Prostate gland (tissue), 2 donors: Measurements from ENCODE around the gene RER1. TPM values are rescaled to one million over a fixed set of nuclear protein-coding genes. Genes with fewer than 3 reads are reported as not detected.

Source experiments
- DNase-seq: peaks from one replicate; pipeline ENCODE4 v3.0.0-alpha.2; 2019; ENCODE audit warnings: low spot score
- H3K27ac ChIP-seq, 2 donors: fragments of 200-600 bp; sonication (generic); 2 replicates each; pipeline ENCODE4 v1.5.1; 2017 to 2019
- H3K27me3 ChIP-seq: fragments of 200-600 bp; sonication (generic); replicated peaks from 2 replicates; pipeline ENCODE4 v1.5.1; 2019; ENCODE audit not compliant: insufficient read depth
- H3K36me3 ChIP-seq, 2 donors: fragments of 200-600 bp; sonication (generic); 1 replicate in 1 of 2; 2 replicates in 1 of 2; pipeline versions ENCODE4 v1.5.1 to v1.8.1; 2017 to 2019
- H3K4me1 ChIP-seq: fragments of 200-600 bp; sonication (generic); replicated peaks from 2 replicates; pipeline ENCODE4 v1.5.1; 2019
- H3K4me3 ChIP-seq, 2 donors: fragments of 200-600 bp; sonication (generic); 2 replicates each; pipeline ENCODE4 v1.5.1; 2017 to 2019
- H3K9me3 ChIP-seq: fragments of 200-600 bp; sonication (generic); 2 replicates; pipeline ENCODE4 v1.5.1; 2017
- POLR2A ChIP-seq: fragments of 450-650 bp; IDR thresholded peaks from one replicate; pipeline ENCODE4 v1.6.1; 2016; ENCODE audit warnings: antibody characterized with exemption, mild to moderate bottlenecking
- POLR2AphosphoS5 ChIP-seq: sonication (generic); formaldehyde crosslinking; IDR thresholded peaks from one replicate; pipeline ENCODE4 v1.6.1; 2017; ENCODE audit warnings: antibody characterized with exemption
- WGBS: methylation state at CpG from one replicate; pipeline ENCODE4 v1.1.5; 2018; 5-methylcytosine and 5-hydroxymethylcytosine counted together
- intact Hi-C: fragments of 100-400 bp; cut with DNase I; formaldehyde crosslinking; loops from one replicate; pipeline ENCODE4 v1.14.2; 2022
- total RNA-seq, 2 donors: library from RNA; depleted of rRNA; stranded (reverse); fragments of >200 nt; gene quantifications; one replicate each; pipeline ENCODE4 v1.1.0, GENCODE V29; 2016
- TF ChIP-seq, protein P1 (sequence below), 4 experiments: fragments of 200-600 bp in 2 of 4; fragments of 450-650 bp in 2 of 4; sonication (generic) in 2 of 4; IDR thresholded peaks; 1 replicate in 3 of 4; 2 replicates in 1 of 4; pipeline ENCODE4 v1.5.1; 2016 to 2019; ENCODE audit warnings: antibody characterized with exemption in 4 of 4, mild to moderate bottlenecking in 2 of 4, moderate library complexity in 2 of 4

The RER1 gene
- total RNA-seq, 2 donors from 2014 or later, result 86.1 to 97.0 TPM

DNA sequence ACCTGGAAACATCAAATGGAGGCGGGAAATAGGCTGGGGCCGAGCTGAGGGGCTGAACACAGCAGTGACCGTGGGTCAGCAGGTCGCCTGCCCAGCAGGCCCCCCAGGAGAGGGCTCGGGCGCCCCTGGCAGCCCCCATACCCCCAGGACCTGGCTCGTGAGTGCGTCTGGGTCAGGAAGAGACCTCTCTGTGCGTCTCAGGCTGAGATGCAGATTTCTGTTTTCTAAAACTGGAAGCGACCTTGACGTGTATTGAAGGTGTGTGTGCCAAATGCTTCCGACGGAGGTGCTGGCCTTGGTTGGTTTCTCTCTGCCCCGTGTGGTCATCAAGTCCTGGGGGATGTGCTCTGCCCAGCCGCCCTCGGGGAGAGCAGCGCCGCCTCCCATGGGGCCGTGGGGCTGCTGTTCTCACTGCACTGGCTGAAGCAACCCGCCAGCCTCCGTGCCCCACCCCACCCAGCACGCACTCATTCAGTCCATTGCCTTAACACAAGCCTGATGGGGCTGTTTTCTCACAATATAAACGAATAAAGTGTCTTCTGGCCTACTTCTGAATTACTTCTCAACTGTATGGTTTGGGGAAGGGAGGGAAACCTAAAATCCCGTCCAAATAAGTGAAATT lies 13.4 kb downstream of the RER1 start:
- no peak overlapping the region for H3K4me3 ChIP-seq
- 79% methylated on average over 24 of the region's 24 CpGs for WGBS
- peaks cover 2 to 27% of the 10 kb centered on the region in 2 donors for H3K36me3 ChIP-seq
- no peak for TF ChIP-seq POLR2A
- TF ChIP-seq, protein P1, sequence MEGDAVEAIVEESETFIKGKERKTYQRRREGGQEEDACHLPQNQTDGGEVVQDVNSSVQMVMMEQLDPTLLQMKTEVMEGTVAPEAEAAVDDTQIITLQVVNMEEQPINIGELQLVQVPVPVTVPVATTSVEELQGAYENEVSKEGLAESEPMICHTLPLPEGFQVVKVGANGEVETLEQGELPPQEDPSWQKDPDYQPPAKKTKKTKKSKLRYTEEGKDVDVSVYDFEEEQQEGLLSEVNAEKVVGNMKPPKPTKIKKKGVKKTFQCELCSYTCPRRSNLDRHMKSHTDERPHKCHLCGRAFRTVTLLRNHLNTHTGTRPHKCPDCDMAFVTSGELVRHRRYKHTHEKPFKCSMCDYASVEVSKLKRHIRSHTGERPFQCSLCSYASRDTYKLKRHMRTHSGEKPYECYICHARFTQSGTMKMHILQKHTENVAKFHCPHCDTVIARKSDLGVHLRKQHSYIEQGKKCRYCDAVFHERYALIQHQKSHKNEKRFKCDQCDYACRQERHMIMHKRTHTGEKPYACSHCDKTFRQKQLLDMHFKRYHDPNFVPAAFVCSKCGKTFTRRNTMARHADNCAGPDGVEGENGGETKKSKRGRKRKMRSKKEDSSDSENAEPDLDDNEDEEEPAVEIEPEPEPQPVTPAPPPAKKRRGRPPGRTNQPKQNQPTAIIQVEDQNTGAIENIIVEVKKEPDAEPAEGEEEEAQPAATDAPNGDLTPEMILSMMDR (IDR thresholded peaks at IDR 0.05), result no peak
- TF ChIP-seq POLR2AphosphoS5, result no peak
- peak overlapping the region in 1 of 2 donors; percentile 50 for H3K27ac ChIP-seq
- H3K9me3 ChIP-seq, result no peaks in the 10 kb centered on the region
- intact Hi-C loops, result no loop called here
- H3K27me3 ChIP-seq, result no peaks in the 10 kb centered on the region
- H3K4me1 ChIP-seq, result peaks cover 8% of the 10 kb centered on the region
- no peak for DNase-seq

DNA sequence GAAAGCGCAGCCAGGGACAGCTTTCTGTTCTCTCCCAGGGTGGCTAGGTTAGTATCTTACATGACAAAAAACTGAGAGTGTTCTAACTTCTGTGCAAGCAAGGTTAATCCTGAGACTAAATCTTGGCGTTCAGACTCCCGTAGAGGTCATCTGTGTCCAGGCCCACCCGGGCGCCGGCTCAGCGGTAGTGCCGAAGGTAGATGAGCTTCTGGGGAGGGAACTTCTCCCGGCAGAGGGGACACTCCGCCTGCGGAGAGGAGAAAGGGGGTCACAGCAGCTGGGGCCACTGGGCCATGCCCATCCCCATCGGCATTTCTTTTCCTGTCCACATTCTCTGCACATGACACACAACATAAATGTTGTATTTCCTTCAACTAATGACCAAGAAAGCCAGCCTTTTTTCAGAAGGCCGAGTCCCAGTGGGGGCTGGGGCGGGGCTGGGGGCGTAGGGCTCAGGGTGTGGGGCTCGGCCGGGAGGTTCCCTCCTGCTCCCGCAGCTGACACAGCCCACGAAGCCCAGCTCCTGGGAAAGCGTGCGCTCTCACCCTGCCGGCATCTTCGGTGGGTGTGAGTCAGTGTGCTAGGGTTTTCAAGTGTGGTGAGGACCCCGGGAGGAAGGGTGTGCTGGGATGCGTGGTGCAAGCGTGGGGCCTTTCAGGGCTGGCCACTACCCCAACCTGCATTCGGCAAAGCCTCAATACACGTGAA lies 14.1 kb downstream of the RER1 start:
- Histone ChIP-seq H3K9me3 (no peaks in the 10 kb centered on the region), H3K4me3 (no peak overlapping the region), H3K4me1 (peaks cover 10% of the 10 kb centered on the region), H3K36me3 (peaks cover 2 to 27% of the 10 kb centered on the region in 2 donors), H3K27ac (no peak overlapping the region), H3K27me3 (no peaks in the 10 kb centered on the region)
- WGBS, result 85% methylated on average over 25 of the region's 28 CpGs
- DNase-seq, result no peak
- intact Hi-C loops, result no loop called here
- TF ChIP-seq POLR2A (no peak), POLR2AphosphoS5 (no peak)
- TF ChIP-seq, protein P1 (IDR thresholded peaks at IDR 0.05), result no peak

DNA sequence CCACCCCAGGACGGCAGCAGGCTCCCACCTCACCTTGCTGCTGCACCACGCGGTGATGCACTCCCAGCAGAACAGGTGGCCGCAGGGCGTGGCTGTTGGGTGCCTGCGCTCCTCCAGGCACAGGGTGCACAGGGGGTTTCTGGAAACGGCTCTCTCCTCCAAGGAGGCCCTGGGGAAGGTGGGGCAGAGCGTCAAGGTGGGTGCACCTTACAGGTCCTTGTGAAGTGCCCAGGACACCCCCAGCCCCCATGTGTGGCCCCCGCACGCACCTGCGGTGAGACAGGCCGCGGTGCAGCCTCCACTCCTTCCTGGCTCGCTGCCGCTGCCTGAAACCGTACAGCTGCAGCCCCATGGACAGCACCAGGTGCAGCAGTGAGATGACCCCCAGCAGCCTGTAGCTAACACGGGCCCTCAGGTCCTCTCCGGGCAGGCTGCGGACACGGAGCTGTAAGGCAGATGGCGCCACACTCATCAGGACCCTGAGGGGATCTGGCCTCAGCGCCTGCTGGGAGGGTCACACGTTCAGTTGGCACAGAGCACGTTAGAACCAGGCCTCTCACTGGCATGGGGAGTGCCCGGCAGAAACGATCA lies 14.9 kb downstream of the RER1 start:
- WGBS, result 75% methylated on average over 26 of the region's 26 CpGs
- intact Hi-C loops, result no loop called here
- no peaks in the 10 kb centered on the region for H3K9me3 ChIP-seq
- no peak overlapping the region for H3K27ac ChIP-seq
- no peak overlapping the region for H3K4me3 ChIP-seq
- H3K4me1 ChIP-seq, result peaks cover 13% of the 10 kb centered on the region
- DNase-seq, result no peak
- peaks cover 2 to 27% of the 10 kb centered on the region in 2 donors for H3K36me3 ChIP-seq
- no peaks in the 10 kb centered on the region for H3K27me3 ChIP-seq
- TF ChIP-seq POLR2A (no peak), POLR2AphosphoS5 (no peak)
- TF ChIP-seq, protein P1 (IDR thresholded peaks at IDR 0.05), result no peak

DNA sequence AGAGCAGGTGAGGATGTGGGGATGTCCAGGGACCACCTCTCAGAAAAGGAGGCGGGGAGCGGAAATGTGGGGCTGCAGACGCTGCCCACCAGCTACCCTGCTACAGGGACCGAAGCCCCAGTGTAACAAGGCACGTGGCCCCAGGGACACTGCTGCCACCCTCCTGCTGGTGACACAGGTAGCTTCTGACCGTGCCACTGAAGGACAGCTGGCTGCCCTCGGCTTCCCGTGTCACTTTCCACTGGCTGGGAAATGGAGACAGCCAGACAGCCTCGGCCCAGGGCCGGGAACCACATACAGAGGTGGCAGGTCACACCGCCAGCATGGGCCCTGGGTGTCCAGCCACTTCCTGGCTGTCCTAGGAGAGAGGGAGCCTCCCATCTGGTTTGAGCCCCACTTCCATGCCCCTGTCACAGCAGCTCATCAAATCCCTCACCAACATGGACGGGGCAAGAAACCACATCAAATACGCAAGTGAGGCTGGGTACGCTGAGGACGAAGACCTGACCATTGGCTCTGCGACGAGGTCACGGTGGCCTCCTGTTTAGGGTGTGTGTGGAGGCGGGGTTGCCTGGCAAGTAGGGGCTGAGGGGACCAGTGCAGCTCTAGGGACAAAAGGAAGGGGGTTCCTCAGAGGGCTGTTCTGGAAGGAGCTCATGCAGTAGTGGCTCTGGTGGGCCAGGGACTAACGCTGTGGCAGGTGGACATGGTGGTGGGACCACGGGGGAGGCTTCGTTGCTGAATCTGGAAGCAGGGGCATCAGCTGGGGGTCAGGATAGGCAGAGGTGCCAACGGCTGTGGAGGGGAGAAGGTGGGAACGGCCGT lies 15.7 kb downstream of the RER1 start:
- DNase-seq, result no peak
- H3K4me1 ChIP-seq, result peaks cover 16% of the 10 kb centered on the region
- H3K27me3 ChIP-seq, result no peaks in the 10 kb centered on the region
- intact Hi-C loops, result no loop called here
- H3K9me3 ChIP-seq, result no peaks in the 10 kb centered on the region
- TF ChIP-seq POLR2A, result no peak
- no peak for TF ChIP-seq POLR2AphosphoS5
- TF ChIP-seq, protein P1 (IDR thresholded peaks at IDR 0.05), result no peak
- peaks cover 2 to 27% of the 10 kb centered on the region in 2 donors for H3K36me3 ChIP-seq
- no peak overlapping the region for H3K4me3 ChIP-seq
- no peak overlapping the region for H3K27ac ChIP-seq
- WGBS, result 83% methylated on average over 25 of the region's 25 CpGs
